Measurements from ENCODE around the gene TSPEAR.

TSPEAR gene

DNA sequence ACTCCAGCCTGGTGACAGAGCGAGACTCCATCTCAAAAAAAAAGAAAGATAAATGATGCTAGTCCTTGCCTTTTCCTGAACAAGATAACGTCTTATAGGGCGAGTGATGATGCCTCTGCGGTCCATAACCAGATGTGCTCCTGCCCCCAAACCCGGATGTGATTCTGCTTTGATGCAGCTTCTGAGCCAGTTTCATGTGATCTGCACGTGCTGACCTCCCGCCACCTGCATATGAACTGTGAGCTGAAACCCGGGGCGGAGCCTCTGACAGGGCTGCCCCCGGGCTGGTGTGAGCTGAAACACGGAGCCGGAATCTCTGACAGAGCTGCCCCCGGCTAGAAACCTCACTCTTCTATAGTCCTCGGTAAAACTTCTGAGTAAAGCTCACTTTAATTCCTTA, 58.2 kb downstream of the TSPEAR start:
- H3K27ac ChIP-seq (ENCODE audit: low read depth, low read length), result no peak overlapping the region

DNA sequence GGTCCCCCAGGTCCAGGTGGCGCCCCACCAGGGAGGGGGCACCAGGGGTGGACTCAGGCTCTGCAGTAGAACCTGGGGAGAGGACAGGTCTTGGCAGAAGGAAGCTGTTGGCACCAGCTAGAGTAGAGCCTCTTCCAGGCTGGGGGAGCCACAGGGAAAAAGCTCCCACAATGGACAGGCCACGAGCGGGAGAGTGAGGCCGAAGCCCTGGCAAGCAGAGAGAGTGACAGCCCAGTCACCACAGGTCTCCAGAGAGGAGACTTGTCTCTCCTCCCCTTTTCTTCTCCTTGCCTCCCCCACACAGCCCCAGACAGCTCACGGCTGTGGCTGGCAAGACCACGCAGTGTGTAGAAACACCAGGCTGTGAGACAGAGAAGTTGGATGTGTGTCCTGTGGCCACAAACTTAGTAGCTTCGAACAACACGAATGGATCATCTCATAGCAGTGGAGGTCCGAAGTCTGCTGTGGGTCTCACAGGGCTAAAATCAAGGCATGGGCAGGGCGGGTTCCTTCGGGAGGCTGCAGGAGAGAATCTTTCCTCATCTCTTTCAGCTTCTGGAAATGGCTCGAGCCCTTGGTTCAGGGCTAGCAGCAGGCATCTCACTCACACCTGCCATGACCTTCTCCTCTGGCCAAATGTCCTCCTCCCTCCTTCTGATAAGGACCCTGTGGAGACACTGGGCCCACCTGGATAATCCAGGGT, 60.2 kb downstream of the TSPEAR start:
- TF ChIP-seq, protein P1, sequence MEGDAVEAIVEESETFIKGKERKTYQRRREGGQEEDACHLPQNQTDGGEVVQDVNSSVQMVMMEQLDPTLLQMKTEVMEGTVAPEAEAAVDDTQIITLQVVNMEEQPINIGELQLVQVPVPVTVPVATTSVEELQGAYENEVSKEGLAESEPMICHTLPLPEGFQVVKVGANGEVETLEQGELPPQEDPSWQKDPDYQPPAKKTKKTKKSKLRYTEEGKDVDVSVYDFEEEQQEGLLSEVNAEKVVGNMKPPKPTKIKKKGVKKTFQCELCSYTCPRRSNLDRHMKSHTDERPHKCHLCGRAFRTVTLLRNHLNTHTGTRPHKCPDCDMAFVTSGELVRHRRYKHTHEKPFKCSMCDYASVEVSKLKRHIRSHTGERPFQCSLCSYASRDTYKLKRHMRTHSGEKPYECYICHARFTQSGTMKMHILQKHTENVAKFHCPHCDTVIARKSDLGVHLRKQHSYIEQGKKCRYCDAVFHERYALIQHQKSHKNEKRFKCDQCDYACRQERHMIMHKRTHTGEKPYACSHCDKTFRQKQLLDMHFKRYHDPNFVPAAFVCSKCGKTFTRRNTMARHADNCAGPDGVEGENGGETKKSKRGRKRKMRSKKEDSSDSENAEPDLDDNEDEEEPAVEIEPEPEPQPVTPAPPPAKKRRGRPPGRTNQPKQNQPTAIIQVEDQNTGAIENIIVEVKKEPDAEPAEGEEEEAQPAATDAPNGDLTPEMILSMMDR (IDR thresholded peaks at IDR 0.05; ENCODE audit: insufficient read depth, low read length, poor library complexity, severe bottlenecking), result no peak
- no peak for TF ChIP-seq EZH2phosphoT487 (conservative IDR thresholded peaks at IDR 0.05; ENCODE audit: low read length)
- H3K79me2 ChIP-seq (ENCODE audit: insufficient read depth, low read length), result no peaks in the 10 kb centered on the region
- no peak overlapping the region for H3K4me2 ChIP-seq (ENCODE audit: low read depth, low read length, poor library complexity, severe bottlenecking)
- H3F3A ChIP-seq (ENCODE audit: insufficient read depth), result no peaks in the 10 kb centered on the region
- no peaks in the 10 kb centered on the region for H3K36me3 ChIP-seq (ENCODE audit: low read length)
- no peak overlapping the region for H3K9ac ChIP-seq (ENCODE audit: low read length)
- H3K9me3 ChIP-seq (ENCODE audit: insufficient read depth, low read length), result no peaks in the 10 kb centered on the region
- H3K9me2 ChIP-seq (replicated peaks; ENCODE audit: insufficient read depth, low read length), result no peaks in the 10 kb centered on the region
- no peak overlapping the region for H2AFZ ChIP-seq (ENCODE audit: low read depth, low read length, severe bottlenecking)
- no peaks in the 10 kb centered on the region for H3K27me3 ChIP-seq (ENCODE audit: low read length)
- H3K4me3 ChIP-seq (ENCODE audit: insufficient read depth, low read length, poor library complexity, severe bottlenecking), result no peak overlapping the region
- H4K20me1 ChIP-seq (ENCODE audit: low read depth, low read length), result no peaks in the 10 kb centered on the region
- H3K27ac ChIP-seq (ENCODE audit: low read depth, low read length), result no peak overlapping the region

More for the DNA sequence above, 58.2 kb downstream of the TSPEAR start:
- Histone ChIP-seq H3K79me2 (ENCODE audit: insufficient read depth, low read length) (no peaks in the 10 kb centered on the region), H3K36me3 (ENCODE audit: low read length) (no peaks in the 10 kb centered on the region), H3K9ac (ENCODE audit: low read length) (no peak overlapping the region), H4K20me1 (ENCODE audit: low read depth, low read length) (no peaks in the 10 kb centered on the region), H3F3A (ENCODE audit: insufficient read depth) (no peaks in the 10 kb centered on the region), H3K9me3 (ENCODE audit: insufficient read depth, low read length) (no peaks in the 10 kb centered on the region), H3K4me2 (ENCODE audit: low read depth, low read length, poor library complexity, severe bottlenecking) (no peak overlapping the region), H3K9me2 (replicated peaks; ENCODE audit: insufficient read depth, low read length) (no peaks in the 10 kb centered on the region), H3K27me3 (ENCODE audit: low read length) (no peaks in the 10 kb centered on the region), H3K4me3 (ENCODE audit: insufficient read depth, low read length, poor library complexity, severe bottlenecking) (no peak overlapping the region), H2AFZ (ENCODE audit: low read depth, low read length, severe bottlenecking) (no peak overlapping the region)
- TF ChIP-seq, protein P1 (IDR thresholded peaks at IDR 0.05; ENCODE audit: insufficient read depth, low read length, poor library complexity, severe bottlenecking), result no peak
- no peak for TF ChIP-seq EZH2phosphoT487 (conservative IDR thresholded peaks at IDR 0.05; ENCODE audit: low read length)

DNA sequence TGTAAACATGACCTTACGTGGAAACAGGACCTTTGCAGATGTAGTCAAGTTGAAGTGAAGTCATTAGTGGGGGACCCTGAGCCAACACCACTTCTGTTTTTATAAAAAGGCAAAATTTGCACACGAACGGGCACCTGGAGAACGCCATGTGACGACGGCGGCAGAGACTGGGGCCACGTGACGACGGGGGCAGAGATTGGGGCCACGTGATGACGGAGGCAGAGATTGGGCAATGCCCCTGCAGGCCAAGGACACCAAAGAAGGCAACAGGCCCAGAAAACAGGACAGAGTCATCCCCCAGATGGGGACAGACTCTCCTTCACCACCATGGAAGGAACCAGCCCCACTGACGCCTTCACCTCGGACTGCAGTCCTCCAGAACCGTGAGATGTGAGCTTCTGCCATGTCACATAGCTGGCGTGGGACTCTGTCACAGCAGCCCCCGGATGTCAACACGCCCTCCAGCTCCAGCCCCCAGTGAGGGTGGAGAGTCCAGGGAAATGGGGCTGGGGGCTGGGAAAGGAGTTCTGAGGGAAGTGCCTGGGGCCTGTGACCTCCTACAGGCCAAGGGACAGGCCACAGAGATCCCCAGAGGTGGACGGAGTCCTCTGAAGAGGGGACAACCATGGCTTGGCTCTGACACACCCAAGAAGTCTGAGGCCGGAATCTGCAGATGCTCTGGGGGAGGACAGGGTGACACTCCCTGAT, 61.0 kb downstream of the TSPEAR start:
- TF ChIP-seq EZH2phosphoT487 (conservative IDR thresholded peaks at IDR 0.05; ENCODE audit: low read length), result no peak
- TF ChIP-seq, protein P1 (IDR thresholded peaks at IDR 0.05; ENCODE audit: insufficient read depth, low read length, poor library complexity, severe bottlenecking), result no peak
- H3K9ac ChIP-seq (ENCODE audit: low read length), result no peak overlapping the region
- no peaks in the 10 kb centered on the region for H3K79me2 ChIP-seq (ENCODE audit: insufficient read depth, low read length)
- H3K9me2 ChIP-seq (replicated peaks; ENCODE audit: insufficient read depth, low read length), result no peaks in the 10 kb centered on the region
- no peak overlapping the region for H2AFZ ChIP-seq (ENCODE audit: low read depth, low read length, severe bottlenecking)
- no peaks in the 10 kb centered on the region for H3K9me3 ChIP-seq (ENCODE audit: insufficient read depth, low read length)
- H3K4me3 ChIP-seq (ENCODE audit: insufficient read depth, low read length, poor library complexity, severe bottlenecking), result no peak overlapping the region
- no peaks in the 10 kb centered on the region for H3K27me3 ChIP-seq (ENCODE audit: low read length)
- no peaks in the 10 kb centered on the region for H4K20me1 ChIP-seq (ENCODE audit: low read depth, low read length)
- H3K27ac ChIP-seq (ENCODE audit: low read depth, low read length), result no peak overlapping the region
- no peaks in the 10 kb centered on the region for H3F3A ChIP-seq (ENCODE audit: insufficient read depth)
- no peaks in the 10 kb centered on the region for H3K36me3 ChIP-seq (ENCODE audit: low read length)
- H3K4me2 ChIP-seq (ENCODE audit: low read depth, low read length, poor library complexity, severe bottlenecking), result no peak overlapping the region

Measured in SU-DHL-6 (cell line).